Activated CD8-positive, alpha-beta memory T cell treated with anti-CD3 and anti-CD28 coated beads, Interleukin-2, amount 50 U/mL, for 1 hour (primary cell): ENCODE results near the gene TRAPPC3.

Source experiments
- DNase-seq: peaks from one replicate; pipeline ENCODE4 v3.0.0-alpha.2; 2020; ENCODE audit errors: extremely low read depth

The TRAPPC3 gene

DNA sequence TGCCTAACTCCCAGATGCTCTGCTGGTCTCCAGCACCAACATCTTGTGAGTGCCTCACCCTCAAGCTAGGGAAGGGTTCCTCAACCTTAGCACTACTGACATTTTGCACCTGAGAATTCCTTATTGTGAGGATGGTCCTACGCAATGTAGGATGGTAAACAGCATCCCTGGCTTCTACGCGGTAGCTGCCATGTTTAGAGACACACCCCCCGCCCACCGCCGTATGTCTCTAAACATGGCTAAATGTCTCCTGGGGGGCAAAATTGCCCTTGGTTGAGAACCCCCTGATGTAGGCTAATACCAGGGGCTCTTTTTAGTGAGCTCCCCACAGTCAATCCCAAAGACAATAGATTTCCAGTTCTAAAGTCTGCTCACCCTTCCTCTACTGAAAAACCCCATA is 4.2 kb upstream of the TRAPPC3 start:
- DNase-seq: no peak

GRCh38 chr1:36151845-36152203 is 2.5 kb upstream of the TRAPPC3 start:
- no peak for DNase-seq

DNA sequence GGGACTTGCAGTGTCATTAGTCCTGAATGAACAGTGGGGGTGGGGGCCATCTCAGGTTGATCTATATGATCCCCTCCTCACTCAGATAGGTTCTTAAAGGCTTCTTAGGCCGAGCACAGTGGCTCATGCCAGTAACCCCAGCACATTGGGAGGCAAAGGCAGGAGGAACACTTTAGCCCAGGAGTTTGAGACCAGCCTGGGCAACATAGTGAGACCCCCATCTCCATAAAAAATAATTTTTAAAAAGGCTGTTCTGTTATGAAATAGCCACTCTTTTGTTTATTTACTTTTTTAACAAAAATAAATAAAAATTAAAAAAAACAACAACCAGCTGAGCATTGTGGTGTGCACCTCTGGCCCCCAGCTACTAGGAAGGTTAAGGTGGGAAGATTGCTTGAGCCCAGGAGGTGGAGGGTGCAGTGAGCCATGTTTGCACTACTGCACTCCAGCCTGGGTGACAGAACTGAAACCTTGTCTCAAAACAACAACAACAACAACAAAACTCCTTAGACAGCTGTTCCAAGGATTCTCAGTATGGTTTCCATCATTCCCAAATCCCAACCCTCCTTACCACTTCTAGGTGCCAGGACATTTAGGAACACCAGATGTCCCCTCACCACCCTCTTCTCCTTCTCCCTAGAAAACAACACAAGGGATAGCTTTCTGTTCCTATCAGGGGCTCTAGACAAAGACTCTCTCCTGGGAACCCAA is 2.0 kb upstream of the TRAPPC3 start:
- DNase-seq: no peak

DNA sequence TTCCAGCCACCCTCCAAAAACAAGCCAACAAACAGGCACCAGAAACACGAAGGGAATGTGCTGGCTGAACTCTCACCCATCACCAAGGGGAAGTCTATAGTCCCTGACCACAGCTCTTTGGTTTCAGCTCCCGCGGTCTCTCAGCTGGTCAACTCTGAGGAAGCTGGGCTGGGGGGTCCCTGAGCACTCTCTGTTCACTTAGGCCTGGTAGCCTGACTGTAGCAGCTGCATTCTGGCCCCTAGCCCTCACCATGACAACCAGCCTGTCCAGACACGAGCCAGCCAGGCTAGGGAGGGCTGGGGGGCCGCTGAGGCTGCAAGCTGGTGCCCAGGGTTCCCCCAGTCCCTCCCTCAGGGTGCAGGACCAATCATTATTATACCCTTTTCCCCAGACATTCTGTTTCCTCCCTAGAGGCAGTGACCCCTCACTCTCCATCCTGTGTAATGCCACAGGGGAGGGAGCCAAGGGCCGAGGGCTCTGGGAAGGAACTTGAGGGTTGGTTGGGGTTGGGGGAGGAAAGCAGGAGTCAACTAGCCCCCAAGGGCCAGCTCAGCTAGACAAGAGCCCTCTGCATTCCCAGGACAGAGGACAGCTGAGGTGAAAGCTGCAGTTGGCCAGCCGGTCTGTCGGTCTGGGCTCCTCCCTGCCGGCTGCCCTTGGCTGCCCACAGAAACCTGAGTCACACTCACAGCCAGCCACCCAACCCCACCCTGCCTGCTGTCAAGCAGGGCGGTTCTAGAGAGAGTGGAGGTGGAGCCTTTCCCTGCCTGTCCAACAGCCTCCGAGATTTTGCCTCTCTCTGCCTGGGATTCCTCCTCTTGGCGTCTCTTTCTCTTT is 1.2 kb upstream of the TRAPPC3 start:
- no peak for DNase-seq

DNA sequence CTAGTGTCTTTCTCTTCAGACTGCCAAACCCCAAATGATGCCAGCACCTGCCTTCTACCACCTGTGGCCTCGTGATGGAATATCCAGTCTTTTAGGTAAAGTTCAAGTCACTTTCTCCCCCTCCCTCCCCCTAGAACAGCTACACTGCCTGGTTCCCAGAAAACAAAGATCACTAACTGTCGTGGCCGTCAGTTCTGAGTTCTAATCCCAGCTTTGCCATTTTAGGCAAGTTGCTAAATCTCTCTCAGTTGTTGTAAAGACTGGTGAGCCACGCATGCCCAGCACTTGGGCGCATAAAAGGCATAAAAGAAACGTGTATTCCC is 648 bp upstream of the TRAPPC3 start:
- no peak for DNase-seq

DNA sequence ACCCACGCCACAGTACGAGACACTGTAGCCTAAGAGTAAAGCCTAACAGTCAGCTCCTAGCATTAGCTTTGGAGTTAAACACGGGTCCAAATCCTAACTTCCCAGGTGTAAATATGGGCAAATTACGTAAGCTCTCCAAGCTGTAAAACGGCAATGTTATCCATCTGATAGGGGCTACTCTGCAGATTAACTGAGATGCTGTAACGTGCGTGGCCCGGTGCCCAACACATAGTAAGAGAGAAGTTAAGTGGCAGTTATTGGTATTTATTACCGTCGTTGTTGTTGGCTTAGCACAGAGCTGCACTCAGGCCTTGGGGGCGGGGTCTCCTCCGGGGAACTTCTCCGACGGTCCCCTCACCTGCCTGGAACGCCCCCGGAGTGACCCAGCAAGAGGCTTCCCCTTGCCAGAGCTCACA is 457 bp downstream of the TRAPPC3 start:
- DNase-seq: no peak

- no peak for DNase-seq
Observed at GRCh38 chr1:36144413-36144812, 4.9 kb downstream of the TRAPPC3 start.

DNA sequence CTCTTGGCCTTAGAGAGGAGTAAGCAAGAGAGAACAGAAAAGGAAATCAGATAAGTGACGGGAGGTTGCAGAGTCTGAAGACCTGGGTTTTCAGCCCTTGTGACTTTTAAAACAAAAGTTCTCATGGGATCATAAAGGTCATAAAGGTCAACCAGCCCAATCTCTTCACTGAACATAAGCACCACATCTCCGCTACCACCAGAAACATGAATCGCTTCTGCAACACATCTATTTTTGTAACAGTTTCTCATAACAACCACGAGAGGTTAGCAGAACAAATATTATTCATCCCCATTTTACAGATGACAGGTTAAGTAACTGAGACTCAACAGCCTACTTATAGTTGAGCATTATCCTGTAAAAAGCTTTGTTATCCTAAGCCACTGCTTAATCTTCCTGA is 5.9 kb downstream of the TRAPPC3 start:
- no peak for DNase-seq

GRCh38 chr1:36142121-36142520 is 7.2 kb downstream of the TRAPPC3 start:
- no peak for DNase-seq

DNA sequence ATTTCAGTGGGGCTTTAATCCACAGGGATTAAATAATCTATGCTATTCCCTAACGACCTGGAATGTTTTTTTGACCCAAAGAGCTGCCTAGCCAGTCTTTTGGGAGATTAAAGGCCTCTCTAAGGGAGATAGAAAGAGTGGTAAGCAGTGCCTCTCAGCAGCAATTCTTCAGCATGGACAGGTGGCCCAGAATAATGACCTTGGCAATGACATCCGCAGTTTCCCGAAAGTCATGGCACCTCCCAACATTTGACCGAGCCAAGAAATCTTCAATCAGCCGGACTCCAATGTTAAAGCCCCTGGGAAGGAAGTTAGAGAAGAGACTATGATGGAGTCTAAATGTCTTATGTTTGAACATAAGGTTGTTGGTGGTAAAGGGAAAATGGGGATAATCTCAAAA is 9.8 kb downstream of the TRAPPC3 start:
- no peak for DNase-seq

DNA sequence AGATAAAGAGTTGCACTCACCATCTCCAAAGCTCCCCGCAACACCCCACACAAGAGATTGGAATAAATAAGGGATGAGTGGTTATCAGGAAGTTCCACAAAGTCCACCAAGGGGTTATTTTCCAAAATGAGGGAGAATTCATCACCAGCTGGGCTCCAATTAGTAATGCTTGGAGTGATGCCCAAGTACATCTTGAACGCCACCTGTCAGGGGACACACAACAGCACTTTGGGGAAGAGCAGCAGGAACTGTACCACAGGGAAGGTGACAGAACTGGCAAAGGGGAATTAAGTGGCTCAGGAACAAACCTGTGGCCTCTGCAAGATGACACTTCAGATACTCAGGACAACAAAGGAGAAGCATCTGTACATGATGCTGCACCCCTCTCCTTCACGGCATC is 11.5 kb downstream of the TRAPPC3 start:
- DNase-seq: no peak

DNA sequence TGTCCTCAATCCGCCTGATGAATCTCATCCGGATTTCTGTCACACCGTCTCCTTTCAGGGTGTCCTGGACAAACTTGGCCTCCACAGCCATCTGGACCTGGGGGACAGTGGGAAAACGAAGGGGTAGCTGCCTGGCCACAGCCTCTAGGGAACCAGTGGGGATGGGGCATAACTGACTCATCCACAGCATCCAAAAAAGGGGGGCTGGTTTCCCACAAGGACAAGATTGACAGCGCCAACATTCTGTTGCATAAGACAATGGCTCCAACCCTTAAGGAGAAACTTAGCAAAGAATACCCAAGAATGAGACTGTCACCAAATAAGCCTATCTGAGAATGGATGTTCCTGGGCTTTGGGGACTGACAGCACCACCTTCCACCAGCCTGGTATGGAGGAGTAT is 12.1 kb downstream of the TRAPPC3 start:
- DNase-seq: no peak

GRCh38 chr1:36136535-36136934 is 12.8 kb downstream of the TRAPPC3 start:
- no peak for DNase-seq

DNA sequence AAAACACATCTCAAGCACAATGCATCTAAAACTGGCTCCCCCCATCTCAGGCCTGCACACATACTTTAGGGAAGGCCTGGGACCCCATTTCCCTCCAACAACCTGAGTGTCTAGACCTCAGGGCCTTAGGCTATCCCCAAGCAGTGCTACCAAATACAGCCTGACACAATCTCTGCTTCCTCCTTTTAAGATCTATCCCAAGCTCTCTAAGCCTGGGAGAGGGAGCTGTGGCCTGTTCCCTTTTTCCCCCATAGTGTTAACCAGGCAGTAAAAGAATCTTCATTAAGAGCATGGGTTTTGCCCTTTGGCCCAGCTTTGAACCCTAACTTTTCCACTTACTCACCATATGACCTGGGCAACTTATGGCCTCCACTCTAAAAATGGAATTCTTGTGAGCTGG is 13.5 kb downstream of the TRAPPC3 start:
- no peak for DNase-seq

- DNase-seq: no peak
Observed at GRCh38 chr1:36135330-36135667, 14.0 kb downstream of the TRAPPC3 start.

- no peak for DNase-seq
Observed at GRCh38 chr1:36134505-36135329, 14.6 kb downstream of the TRAPPC3 start.

DNA sequence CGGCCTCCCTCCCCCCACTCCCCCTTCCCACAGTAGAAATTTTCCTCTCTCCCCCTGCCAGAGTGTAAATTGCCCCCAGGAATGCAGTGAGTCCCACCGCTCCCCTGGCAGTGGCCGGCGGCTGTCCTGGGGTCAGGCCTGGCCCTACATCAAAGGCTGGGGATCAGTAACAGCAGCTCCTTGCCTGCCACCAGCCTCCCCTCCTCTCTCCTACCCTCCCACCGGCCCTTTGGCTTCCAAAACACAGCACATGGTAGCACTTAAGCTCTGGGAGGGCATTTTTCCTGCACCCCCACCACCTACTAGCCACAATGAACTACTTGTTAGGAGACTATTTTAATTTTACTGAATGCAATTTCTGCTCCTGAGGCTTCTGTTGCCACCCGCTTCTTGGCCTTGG is 15.3 kb downstream of the TRAPPC3 start:
- no peak for DNase-seq

GRCh38 chr1:36133484-36133883 is 15.8 kb downstream of the TRAPPC3 start:
- DNase-seq: no peak

DNA sequence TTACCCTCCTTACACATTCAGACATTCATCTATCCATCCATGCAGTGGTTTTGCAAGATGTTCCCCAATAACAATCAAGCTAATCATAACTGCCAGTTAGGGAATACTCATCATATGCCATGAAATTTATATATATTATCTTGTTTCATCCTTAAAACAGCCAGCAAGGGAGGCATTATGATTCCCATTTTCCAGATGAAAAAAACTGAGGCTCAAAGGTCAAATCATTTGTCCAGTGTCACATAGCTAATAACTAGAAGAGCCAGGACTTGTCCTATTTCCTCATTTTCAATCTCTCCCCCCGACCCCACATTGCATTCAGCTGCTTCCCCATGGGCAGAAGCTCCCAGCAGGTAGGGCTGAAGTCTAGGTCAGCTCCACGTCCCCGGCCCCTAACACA is 17.3 kb downstream of the TRAPPC3 start:
- no peak for DNase-seq

DNA sequence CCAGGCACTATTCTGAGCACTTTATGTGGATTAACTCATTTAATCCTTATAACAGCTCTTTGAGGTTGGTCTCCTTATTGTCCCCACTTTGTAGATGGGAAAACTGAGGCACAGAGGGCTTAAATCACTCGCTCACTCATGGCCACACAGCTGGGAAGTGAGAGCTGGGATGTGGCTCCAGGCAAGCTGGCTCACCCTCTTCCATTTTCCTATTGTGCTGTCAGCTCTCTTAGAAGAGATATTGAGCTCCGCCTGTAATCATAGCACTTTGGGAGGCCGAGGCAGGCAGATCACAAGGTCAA is 20.4 kb downstream of the TRAPPC3 start:
- DNase-seq: no peak

DNA sequence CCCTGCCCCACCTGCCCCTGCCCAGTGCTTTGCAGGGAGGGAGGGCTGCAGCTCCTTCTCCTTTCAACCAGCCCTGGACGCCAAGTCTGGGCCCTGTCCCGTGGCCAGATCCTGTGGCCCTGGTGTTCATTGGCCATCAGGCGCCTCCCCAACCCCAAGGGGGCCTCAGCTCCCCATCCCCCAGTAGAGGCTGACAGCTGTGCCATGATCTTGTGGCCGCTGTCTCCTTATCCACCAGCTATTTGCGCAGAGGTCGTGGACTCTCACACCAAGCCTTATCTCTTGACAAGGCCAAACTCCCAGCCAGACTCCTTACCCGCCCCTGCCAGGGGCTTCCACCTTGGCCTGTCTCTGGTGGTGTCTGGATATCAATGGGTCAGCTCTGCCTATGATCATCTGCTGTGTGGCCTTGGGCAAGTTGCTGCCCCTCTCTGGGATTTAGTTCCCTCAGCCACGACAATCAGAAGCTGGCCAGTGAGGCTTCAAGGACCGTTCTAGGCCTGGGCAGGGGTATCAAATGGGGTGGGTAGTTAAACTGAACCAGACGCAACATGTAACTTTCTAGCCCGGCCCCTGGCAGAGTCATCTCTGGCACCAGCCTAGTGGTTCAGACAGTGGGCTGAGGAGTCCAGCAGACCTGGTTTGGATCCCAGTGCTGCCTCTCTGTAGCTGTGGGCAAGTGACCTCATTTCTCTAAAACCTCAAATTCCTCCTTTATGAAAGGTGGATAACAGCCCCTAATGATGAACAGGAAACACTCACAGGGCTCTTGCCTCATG is 21.0 kb downstream of the TRAPPC3 start:
- DNase-seq: no peak

- no peak for DNase-seq
Observed at GRCh38 chr1:36126797-36127500, 22.3 kb downstream of the TRAPPC3 start.
